Measurements from ENCODE around the gene CDHR2. TPM values are rescaled to one million over a fixed set of nuclear protein-coding genes. Genes with fewer than 3 reads are reported as not detected.

The CDHR2 gene
- total RNA-seq, 2 experiments from 2014 or later: 0.23 to 0.47 TPM

- Mint-ChIP-seq H3K4me3 (peak overlapping the region; percentile 5), H3K27ac (no peak overlapping the region), H3K36me3 (ENCODE audit: low read depth) (no peaks in the 10 kb centered on the region), H3K9me3 (no peaks in the 10 kb centered on the region), H3K27me3 (peaks cover 58% of the 10 kb centered on the region), H3K4me1 (ENCODE audit: low read depth) (peaks cover 19% of the 10 kb centered on the region)
- POLR2A ChIA-PET: interaction anchor here (1.1 kb wide), 1 partner anchor 25 kb away, joined by 3 read pairs; no protein-coding TSS in a partner anchor
- intact Hi-C loops (cut with micrococcal nuclease): no loop called here
- TF ChIP-seq CTCF (IDR thresholded peaks at IDR 0.05): no peak
- DNase-seq: peak; percentile 31
- no peak for ATAC-seq
- CTCF ChIA-PET: interaction anchor here (1.0 to 2.2 kb wide), 4 partner anchors 10 to 41 kb away, joined by 3 to 9 read pairs (median 8); partner anchors contain the start of genes EIF4E1B and SNCB
Measured at GRCh38 chr5:176620333-176620981, 71.3 kb downstream of the CDHR2 start.

GRCh38 chr5:176621661-176622079 lies 72.5 kb downstream of the CDHR2 start:
- no peaks in the 10 kb centered on the region for H3K36me3 Mint-ChIP-seq (ENCODE audit: low read depth)
- no peak overlapping the region for H3K4me3 Mint-ChIP-seq
- TF ChIP-seq CTCF (IDR thresholded peaks at IDR 0.05): no peak
- intact Hi-C loops (cut with micrococcal nuclease): no loop called here
- H3K27me3 Mint-ChIP-seq: peaks cover 56% of the 10 kb centered on the region
- CTCF ChIA-PET: interaction anchor here (1.3 to 2.2 kb wide), 4 partner anchors 9 to 38 kb away, joined by 4 to 9 read pairs (median 8); partner anchors contain the start of genes EIF4E1B and SNCB
- peaks cover 19% of the 10 kb centered on the region for H3K4me1 Mint-ChIP-seq (ENCODE audit: low read depth)
- no peak overlapping the region for H3K27ac Mint-ChIP-seq
- DNase-seq (no peak), ATAC-seq (no peak)
- no peaks in the 10 kb centered on the region for H3K9me3 Mint-ChIP-seq
- POLR2A ChIA-PET: interaction anchor here (0.8 to 1.3 kb wide), 3 partner anchors 9 to 26 kb away, joined by 3 to 4 read pairs (median 3); partner anchors contain the start of genes EIF4E1B and SNCB

- no peak for TF ChIP-seq CTCF (IDR thresholded peaks at IDR 0.05)
- POLR2A ChIA-PET: no interaction called here
Measured at GRCh38 chr5:176624142-176624541, 75.0 kb downstream of the CDHR2 start.

GRCh38 chr5:176624938-176625337 lies 75.8 kb downstream of the CDHR2 start:
- peaks cover 15% of the 10 kb centered on the region for H3K4me1 Mint-ChIP-seq (ENCODE audit: low read depth)
- intact Hi-C loops (cut with micrococcal nuclease): no loop called here
- ATAC-seq (no peak), DNase-seq (no peak)
- no peak for TF ChIP-seq CTCF (IDR thresholded peaks at IDR 0.05)
- H3K27ac Mint-ChIP-seq: no peak overlapping the region
- peaks cover 52% of the 10 kb centered on the region for H3K27me3 Mint-ChIP-seq
- H3K4me3 Mint-ChIP-seq: no peak overlapping the region
- ChIA-PET CTCF (interaction anchor here (0.9 to 1.0 kb wide), 2 partner anchors 36 to 52 kb away, joined by 3 read pairs; no protein-coding TSS in a partner anchor), POLR2A (no interaction called here)
- H3K9me3 Mint-ChIP-seq: no peaks in the 10 kb centered on the region
- no peaks in the 10 kb centered on the region for H3K36me3 Mint-ChIP-seq (ENCODE audit: low read depth)

More at GRCh38 chr5:176624142-176624541, 75.0 kb downstream of the CDHR2 start:
- ATAC-seq (no peak), DNase-seq (no peak)
- Mint-ChIP-seq H3K27me3 (peaks cover 52% of the 10 kb centered on the region), H3K36me3 (ENCODE audit: low read depth) (no peaks in the 10 kb centered on the region), H3K27ac (no peak overlapping the region), H3K4me3 (no peak overlapping the region), H3K9me3 (no peaks in the 10 kb centered on the region), H3K4me1 (ENCODE audit: low read depth) (peaks cover 17% of the 10 kb centered on the region)
- intact Hi-C loops (cut with micrococcal nuclease): no loop called here
- CTCF ChIA-PET: no interaction called here

GRCh38 chr5:176625512-176625911 lies 76.4 kb downstream of the CDHR2 start:
- Mint-ChIP-seq H3K27ac (no peak overlapping the region), H3K4me1 (ENCODE audit: low read depth) (peaks cover 11% of the 10 kb centered on the region), H3K27me3 (peaks cover 49% of the 10 kb centered on the region), H3K36me3 (ENCODE audit: low read depth) (no peaks in the 10 kb centered on the region), H3K4me3 (no peak overlapping the region), H3K9me3 (no peaks in the 10 kb centered on the region)
- ChIA-PET POLR2A (no interaction called here), CTCF (interaction anchor here (0.9 to 1.0 kb wide), 2 partner anchors 35 to 52 kb away, joined by 3 read pairs; no protein-coding TSS in a partner anchor)
- TF ChIP-seq CTCF (IDR thresholded peaks at IDR 0.05): no peak
- intact Hi-C loops (cut with micrococcal nuclease): no loop called here
- no peak for ATAC-seq
- DNase-seq: no peak

Measured in activated CD8-positive, alpha-beta T cell treated with anti-CD3 and anti-CD28 coated beads for 36 hours (primary cell).